H9 (cell line): ENCODE data around the gene CDR2L. TPM values are rescaled to one million over a fixed set of nuclear protein-coding genes. Genes with fewer than 3 reads are reported as not detected.

ENCODE experiments used
- DNase-seq: peaks from one replicate; pipeline ENCODE4 v3.0.0-alpha.2; 2017
- H2AFZ ChIP-seq: one replicate; pipeline ENCODE4 v1.6.1; 2013; ENCODE audit warnings: mild to moderate bottlenecking, low read length, control low read depth, moderate library complexity
- H2AK5ac ChIP-seq: 2 replicates; pipeline ENCODE4 v1.6.1; 2013; ENCODE audit warnings: low read length, control low read depth, mixed read lengths; ENCODE audit not compliant: insufficient read length
- H2BK120ac ChIP-seq: one replicate; pipeline ENCODE4 v1.6.1; 2013; ENCODE audit warnings: low read depth, mild to moderate bottlenecking, low read length, control low read depth, inconsistent platforms; ENCODE audit not compliant: poor library complexity, severe bottlenecking
- H2BK12ac ChIP-seq: 2 replicates; pipeline ENCODE4 v1.6.1; 2013; ENCODE audit warnings: low read length, control low read depth, mixed read lengths, low read depth; ENCODE audit not compliant: insufficient read length
- H2BK15ac ChIP-seq: 2 replicates; pipeline ENCODE4 v1.6.1; 2013; ENCODE audit warnings: low read depth, low read length, control low read depth
- H2BK20ac ChIP-seq: one replicate; pipeline ENCODE4 v1.6.1; 2013; ENCODE audit warnings: low read depth, mild to moderate bottlenecking, low read length, control low read depth, inconsistent platforms; ENCODE audit not compliant: poor library complexity, severe bottlenecking
- H2BK5ac ChIP-seq: 2 replicates; pipeline ENCODE4 v1.6.1; 2013; ENCODE audit warnings: low read length, control low read depth, mixed read lengths; ENCODE audit not compliant: insufficient read length
- H3K14ac ChIP-seq: 2 replicates; pipeline ENCODE4 v1.6.1; 2013; ENCODE audit warnings: low read length, control low read depth; ENCODE audit not compliant: insufficient read depth
- H3K18ac ChIP-seq: 2 replicates; pipeline ENCODE4 v1.6.1; 2013; ENCODE audit warnings: low read depth, mild to moderate bottlenecking, mixed read lengths, low read length, control low read depth; ENCODE audit not compliant: insufficient read length
- H3K23ac ChIP-seq: 2 replicates; pipeline ENCODE4 v1.6.1; 2013; ENCODE audit warnings: low read length, control low read depth, mixed read lengths, low read depth; ENCODE audit not compliant: insufficient read length
- H3K23me2 ChIP-seq: 2 replicates; pipeline ENCODE4 v1.6.1; 2013; ENCODE audit warnings: low read depth, mild to moderate bottlenecking, mixed read lengths, low read length, control low read depth; ENCODE audit not compliant: insufficient read length, poor library complexity, severe bottlenecking
- H3K27ac ChIP-seq: 2 replicates; pipeline ENCODE4 v1.5.1; 2013; ENCODE audit warnings: low read length, control low read depth, mixed read lengths, low read depth; ENCODE audit not compliant: insufficient read length
- H3K27me3 ChIP-seq: 2 replicates; pipeline ENCODE4 v1.6.1; 2013; ENCODE audit warnings: low read length, control low read depth, inconsistent platforms; ENCODE audit not compliant: insufficient read depth
- H3K4ac ChIP-seq: 2 replicates; pipeline ENCODE4 v1.6.1; 2013; ENCODE audit warnings: low read depth, mild to moderate bottlenecking, control low read depth, inconsistent platforms, low read length, moderate library complexity
- H3K4me1 ChIP-seq: 2 replicates; pipeline ENCODE4 v1.6.1; 2013; ENCODE audit warnings: low read length, control low read depth, inconsistent platforms; ENCODE audit not compliant: insufficient read depth
- H3K4me2 ChIP-seq: 2 replicates; pipeline ENCODE4 v1.6.1; 2013; ENCODE audit warnings: low read length, control low read depth, mixed read lengths; ENCODE audit not compliant: insufficient read length, insufficient read depth
- H3K56ac ChIP-seq: 2 replicates; pipeline ENCODE4 v1.6.1; 2013; ENCODE audit warnings: low read depth, mild to moderate bottlenecking, mixed read lengths, low read length, control low read depth; ENCODE audit not compliant: insufficient read length
- H3K79me1 ChIP-seq: 2 replicates; pipeline ENCODE4 v1.6.1; 2013; ENCODE audit warnings: low read depth, mild to moderate bottlenecking, moderate library complexity, low read length, control low read depth, inconsistent platforms; ENCODE audit not compliant: insufficient read depth, poor library complexity, severe bottlenecking
- H3K79me2 ChIP-seq: 2 replicates; pipeline ENCODE4 v1.6.1; 2013; ENCODE audit warnings: low read length, control low read depth, inconsistent platforms; ENCODE audit not compliant: insufficient read depth
- H3K9ac ChIP-seq: 2 replicates; pipeline ENCODE4 v1.6.1; 2013; ENCODE audit warnings: low read length, control low read depth, mixed read lengths; ENCODE audit not compliant: insufficient read length; ENCODE audit errors: extremely low read depth
- H3K9me3 ChIP-seq: one replicate; pipeline ENCODE4 v1.6.1; 2013; ENCODE audit warnings: low read depth, low read length, inconsistent platforms; ENCODE audit not compliant: control insufficient read depth
- H3T11ph ChIP-seq: one replicate; pipeline ENCODE4 v1.6.1; 2013; ENCODE audit warnings: mild to moderate bottlenecking, low read length, control low read depth, inconsistent platforms
- H4K20me1 ChIP-seq: one replicate; pipeline ENCODE4 v1.6.1; 2013; ENCODE audit not compliant: control insufficient read depth, insufficient read length, insufficient read depth
- H4K5ac ChIP-seq: 2 replicates; pipeline ENCODE4 v1.6.1; 2013; ENCODE audit warnings: low read depth, mild to moderate bottlenecking, mixed read lengths, low read length, control low read depth; ENCODE audit not compliant: insufficient read length
- H4K8ac ChIP-seq: replicated peaks from 2 replicates; pipeline ENCODE4 v1.6.1; 2013; ENCODE audit warnings: low read length, control low read depth, mixed read lengths, low read depth; ENCODE audit not compliant: insufficient read length
- H4K91ac ChIP-seq: 2 replicates; pipeline ENCODE4 v1.6.1; 2013; ENCODE audit warnings: low read depth, mild to moderate bottlenecking, moderate library complexity, mixed read lengths, low read length, control low read depth; ENCODE audit not compliant: insufficient read length
- H3K27ac Mint-ChIP-seq, 3 experiments: 2 replicates in 2 of 3; 3 replicates in 1 of 3; pipeline ENCODE4 v1.8.0; 2020 to 2021; ENCODE audit warnings: mixed read lengths in 3 of 3, mild to moderate bottlenecking in 1 of 3, moderate library complexity in 1 of 3
- H3K27me3 Mint-ChIP-seq: 2 replicates; pipeline ENCODE4 v1.8.0; 2021; ENCODE audit warnings: low read depth, mild to moderate bottlenecking, moderate library complexity, mixed read lengths
- H3K36me3 Mint-ChIP-seq, 3 experiments: 2 replicates in 2 of 3; 3 replicates in 1 of 3; pipeline ENCODE4 v1.8.0; 2020 to 2021; ENCODE audit warnings: low read depth in 3 of 3, mixed read lengths in 3 of 3; ENCODE audit not compliant: insufficient read depth in 1 of 3
- H3K4me1 Mint-ChIP-seq, 2 experiments: 2 replicates each; pipeline ENCODE4 v1.8.0; 2020; ENCODE audit warnings: mixed read lengths in 2 of 2
- H3K4me3 Mint-ChIP-seq, 2 experiments: 2 replicates in 1 of 2; 3 replicates in 1 of 2; pipeline ENCODE4 v1.8.0; 2020 to 2021; ENCODE audit warnings: mild to moderate bottlenecking in 2 of 2, mixed read lengths in 2 of 2, moderate library complexity in 1 of 2
- H3K9me3 Mint-ChIP-seq, 2 experiments: 2 replicates in 1 of 2; 3 replicates in 1 of 2; pipeline ENCODE4 v1.8.0; 2020; ENCODE audit warnings: mild to moderate bottlenecking in 2 of 2, mixed read lengths in 2 of 2, moderate library complexity in 1 of 2
- CTCF ChIP-seq: fragments of 200-600 bp; sonication (generic); conservative IDR thresholded peaks from 3 replicates; pipeline ENCODE4 v1.8.0; 2021; ENCODE audit warnings: antibody characterized with exemption, mild to moderate bottlenecking
- WGBS: extraction: QIAGEN DNeasy Blood & Tissue Kit; methylation state at CpG from one replicate; pipeline ENCODE4 v1.1.7; 2013; ENCODE audit warnings: missing lambda C conversion rate, low lambda C conversion rate, mixed read lengths; ENCODE audit not compliant: insufficient read length; ENCODE audit errors: extremely low coverage; 5-methylcytosine and 5-hydroxymethylcytosine counted together
- total RNA-seq: library from RNA; stranded (reverse); gene quantifications from 2 replicates; pipeline ENCODE4 v1.2.1, GENCODE V29; 2021

Gene CDR2L
- total RNA-seq, 1 experiment from 2014 or later, result 23.3 TPM

- whole genome bisulfite sequencing, result no CpG with 5 or more reads among the region's 14 CpGs
- Histone ChIP-seq H3K27ac (no peak overlapping the region), H2BK120ac (no peak overlapping the region), H3K56ac (no peak overlapping the region), H3K23ac (no peak overlapping the region), H2BK5ac (no peak overlapping the region), H3K27me3 (no peaks in the 10 kb centered on the region; the same call in 1 of the 2 replicates), H3K79me1 (no peaks in the 10 kb centered on the region), H4K91ac (no peak overlapping the region), H3T11ph (no peak overlapping the region), H2BK15ac (no peak overlapping the region), H2BK20ac (no peak overlapping the region), H4K20me1 (no peaks in the 10 kb centered on the region), H3K4me1 (no peaks in the 10 kb centered on the region; the same call in 1 of the 2 replicates), H3K18ac (no peak overlapping the region), H4K8ac (no peak overlapping the region), H2AFZ (no peak overlapping the region), H3K4me2 (no peak overlapping the region), H3K4ac (no peak overlapping the region), H3K9me3 (no peaks in the 10 kb centered on the region), H3K14ac (no peak overlapping the region), H2AK5ac (no peak overlapping the region), H3K79me2 (no peaks in the 10 kb centered on the region), H2BK12ac (no peak overlapping the region), H4K5ac (no peak overlapping the region), H3K23me2 (no peaks in the 10 kb centered on the region), H3K9ac (no peak overlapping the region)
- peaks cover 22 to 32% of the 10 kb centered on the region in 2 experiments for H3K4me1 Mint-ChIP-seq
- H3K27ac Mint-ChIP-seq, result no peak overlapping the region
- DNase-seq, result no peak
- no peak overlapping the region for H3K4me3 Mint-ChIP-seq
- no peaks in the 10 kb centered on the region for H3K9me3 Mint-ChIP-seq
- TF ChIP-seq CTCF, result no peak
- no peaks in the 10 kb centered on the region for H3K36me3 Mint-ChIP-seq
- peaks cover 37% of the 10 kb centered on the region for H3K27me3 Mint-ChIP-seq
Observed at GRCh38 chr17:74946641-74947040, 40.8 kb upstream of the CDR2L start.
